Stimulated activated CD4-positive, alpha-beta T cell treated with anti-CD3 and anti-CD28 coated beads, Interleukin-1b, Interleukin-23, amount 100 ng/mL, for 4 hours (primary cell): Measurements from ENCODE around the gene ZNF17.

Source experiments
- DNase-seq, 2 donors: peaks; one replicate each; pipeline ENCODE4 v3.0.0-alpha.2; 2020; ENCODE audit warnings: low read depth in 2 of 2

Gene ZNF17

DNA sequence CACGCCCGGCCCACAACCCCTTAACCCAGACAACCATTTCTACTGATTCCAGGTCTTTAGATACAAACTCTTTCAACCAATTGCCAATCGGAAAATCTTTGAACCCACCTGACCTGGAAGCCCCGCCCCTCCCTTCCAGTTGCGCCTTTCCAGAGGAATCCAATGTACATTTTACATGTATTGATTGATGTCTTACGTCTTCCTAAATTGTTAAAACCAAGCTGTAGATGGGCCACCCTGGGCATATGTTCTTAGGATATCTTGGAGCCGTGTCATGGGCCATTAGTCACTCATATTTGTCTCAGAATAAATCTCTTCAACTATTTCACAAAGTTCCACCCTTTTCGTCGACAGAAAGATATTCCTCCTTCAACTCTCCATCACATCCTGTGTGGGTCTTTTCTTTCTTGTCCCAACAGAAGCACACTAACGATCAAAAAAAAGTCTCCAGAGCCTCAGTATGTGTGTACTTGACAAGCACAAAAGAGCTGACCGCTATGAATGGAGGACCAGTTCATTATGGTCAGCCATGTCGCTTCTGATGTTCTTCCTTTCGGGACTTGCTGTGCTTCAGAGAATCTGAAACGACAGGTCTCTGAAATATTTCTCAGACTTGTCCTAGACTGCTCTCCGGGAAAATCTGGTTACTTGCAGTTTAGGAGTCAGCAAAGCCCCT lies 23.6 kb downstream of the ZNF17 start:
- DNase-seq = no peak

GRCh38 chr19:57435062-57435978 lies 24.4 kb downstream of the ZNF17 start, which contains the start of gene ZNF749:
ZNF749 (plus strand) TSS chr19:57435325; CDS start chr19:57435579, 254 bp downstream.
- DNase-seq = peak; percentile 86 to 94

DNA sequence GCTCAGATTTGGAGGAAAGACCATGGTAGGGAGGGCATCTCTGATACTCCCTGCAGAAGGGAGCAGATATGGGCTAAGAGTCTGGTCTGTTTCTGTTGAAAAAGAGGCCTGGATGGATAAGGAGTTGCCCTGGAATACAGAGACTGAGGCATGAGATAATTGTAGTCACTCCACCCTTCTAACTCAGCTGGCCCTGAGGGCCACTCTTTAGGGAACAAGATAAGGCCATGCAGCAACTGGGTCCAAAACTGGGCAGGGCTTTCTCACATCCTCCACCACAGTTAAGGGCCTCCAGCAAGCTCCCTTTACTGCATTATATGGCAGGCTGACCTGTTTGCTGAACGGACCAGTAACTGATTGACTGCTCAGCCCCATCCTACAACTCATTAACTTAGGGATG lies 25.5 kb downstream of the ZNF17 start:
- DNase-seq = no peak

DNA sequence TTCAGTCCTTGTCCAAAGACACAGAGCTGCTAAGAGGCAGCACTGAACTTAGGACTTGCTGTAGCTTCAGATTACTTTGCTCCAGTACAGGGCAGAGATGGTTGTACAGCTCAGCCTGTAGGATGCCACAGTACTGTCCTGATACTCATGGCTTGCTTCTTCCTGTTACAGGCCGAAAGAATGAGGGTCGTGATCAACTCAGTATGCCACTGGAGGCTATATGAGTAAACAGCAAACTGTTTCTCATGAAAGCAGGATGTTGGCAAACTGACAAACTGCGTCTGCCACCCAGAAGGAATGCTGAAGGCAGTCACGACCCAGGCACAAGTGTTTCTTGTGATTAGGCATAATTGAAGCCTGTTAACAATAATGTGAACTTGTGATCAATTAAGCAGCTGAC lies 27.0 kb downstream of the ZNF17 start:
- no peak for DNase-seq

GRCh38 chr19:57438925-57439324 lies 28.0 kb downstream of the ZNF17 start:
- no peak for DNase-seq

DNA sequence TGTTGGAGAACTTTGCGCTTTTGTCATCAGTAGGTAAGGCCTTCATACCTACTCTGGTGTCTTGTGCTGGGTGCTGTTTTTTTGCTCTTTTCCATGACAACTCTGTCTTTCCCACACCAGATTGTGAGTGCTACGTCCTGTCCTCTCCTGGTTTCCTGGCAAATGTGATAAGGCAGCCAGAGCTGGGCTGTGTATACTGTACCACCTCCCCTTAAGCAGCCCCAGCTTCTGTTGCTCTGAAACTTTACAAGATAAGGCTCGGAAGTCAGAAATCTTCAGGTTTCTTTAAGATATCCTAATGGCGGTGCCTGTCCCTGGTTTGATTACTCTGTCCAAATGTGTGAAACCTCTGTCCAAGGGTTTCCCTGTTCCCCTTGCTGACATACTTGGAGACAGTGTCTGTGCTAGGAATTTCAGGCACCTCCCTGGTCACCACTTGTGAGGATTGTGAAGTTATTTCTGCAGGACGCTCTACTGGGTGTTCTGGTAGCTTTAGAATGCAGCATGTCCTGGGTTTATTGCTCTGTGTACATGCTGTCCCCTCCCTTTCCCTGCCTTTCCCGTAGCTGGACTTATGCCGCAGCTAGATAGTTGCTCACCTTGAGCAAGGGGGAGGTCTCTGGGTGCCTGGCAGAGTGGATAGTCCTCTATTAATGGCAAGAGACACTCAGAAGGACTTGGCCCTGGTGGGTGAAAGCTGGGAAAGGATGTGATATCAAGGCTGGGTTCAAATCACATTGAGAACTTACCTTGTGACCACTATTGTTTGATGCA lies 31.2 kb downstream of the ZNF17 start:
- no peak for DNase-seq

DNA sequence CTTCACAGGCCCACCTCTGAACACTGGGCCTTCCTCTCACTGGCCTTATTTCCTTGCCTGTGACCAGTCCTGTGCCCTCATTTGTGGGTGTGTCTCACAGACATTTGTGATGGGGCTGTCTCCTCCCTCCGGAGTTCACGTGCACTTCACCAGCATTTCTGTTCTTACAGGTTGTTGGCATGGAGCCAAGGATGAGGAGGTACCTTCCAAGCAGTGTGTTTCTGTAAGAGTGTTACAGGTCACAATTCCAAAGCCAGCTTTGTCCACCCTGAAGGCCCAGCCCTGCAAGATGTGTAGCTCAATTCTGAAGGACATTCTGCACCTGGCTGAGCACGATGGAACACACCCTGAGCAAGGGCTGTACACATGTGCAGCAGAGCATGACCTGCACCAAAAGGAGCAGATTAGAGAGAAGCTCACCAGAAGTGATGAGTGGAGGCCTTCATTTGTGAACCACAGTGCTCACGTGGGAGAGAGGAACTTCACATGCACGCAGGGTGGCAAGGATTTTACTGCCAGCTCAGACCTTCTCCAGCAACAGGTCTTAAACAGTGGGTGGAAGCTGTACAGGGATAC lies 32.2 kb downstream of the ZNF17 start:
- no peak for DNase-seq

GRCh38 chr19:57452307-57452706 lies 41.3 kb downstream of the ZNF17 start:
- no peak for DNase-seq

DNA sequence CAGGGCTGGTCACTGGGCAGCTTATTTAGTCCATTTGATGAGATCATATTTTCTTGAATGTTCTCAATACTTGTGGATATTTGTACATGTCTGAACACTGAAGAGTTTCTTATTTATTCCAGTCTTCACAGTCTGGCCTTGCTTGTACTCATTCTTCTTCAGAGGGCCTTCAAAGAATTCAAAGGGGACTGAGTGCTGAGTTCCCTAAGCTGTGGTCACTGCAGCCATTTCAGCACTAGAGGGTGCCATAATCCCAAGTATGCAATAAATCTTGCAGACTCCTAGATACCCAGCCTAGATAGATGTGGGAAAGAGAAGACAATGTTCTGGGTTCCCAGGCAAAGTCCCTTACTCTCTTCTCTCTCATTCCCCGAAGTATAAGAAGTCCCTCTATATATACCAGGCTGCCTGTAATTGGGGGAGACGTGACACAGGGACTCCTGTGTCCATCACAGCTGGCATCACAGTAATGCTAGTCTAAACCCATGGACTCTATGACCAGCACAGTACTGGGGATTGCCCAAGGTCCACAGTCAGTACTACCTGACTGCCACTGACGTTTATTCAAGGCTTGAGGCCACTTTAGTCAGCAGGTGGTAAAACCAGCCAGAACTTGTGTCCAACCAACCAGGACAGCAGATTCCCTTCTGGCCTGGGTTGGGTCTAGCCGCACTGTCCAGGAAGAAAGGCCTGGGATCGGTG lies 54.9 kb downstream of the ZNF17 start:
- DNase-seq = no peak

- DNase-seq = no peak
These were observed 55.5 kb downstream of the ZNF17 start for GRCh38 chr19:57466489-57466888.
